Progenitor cell of endocrine pancreas (in vitro differentiated cells): ENCODE data around the gene ADAMTS12. TPM values are rescaled to one million over a fixed set of nuclear protein-coding genes. Genes with fewer than 3 reads are reported as not detected.

ENCODE experiments used
- DNase-seq: peaks from one replicate; pipeline ENCODE4 v3.0.0; 2021; ENCODE audit warnings: low spot score; ENCODE audit not compliant: unreplicated experiment
- H3K27ac Mint-ChIP-seq: 2 replicates; pipeline ENCODE4 v1.8.0; 2021; ENCODE audit warnings: mild to moderate bottlenecking, moderate library complexity, mixed read lengths
- H3K27me3 Mint-ChIP-seq: 2 replicates; pipeline ENCODE4 v1.8.0; 2021; ENCODE audit warnings: mixed read lengths
- H3K36me3 Mint-ChIP-seq: 2 replicates; pipeline ENCODE4 v1.8.0; 2022; ENCODE audit warnings: mixed read lengths; ENCODE audit not compliant: insufficient read depth
- H3K4me1 Mint-ChIP-seq: 2 replicates; pipeline ENCODE4 v1.8.0; 2021; ENCODE audit warnings: low read depth, mixed read lengths
- H3K4me3 Mint-ChIP-seq: 2 replicates; pipeline ENCODE4 v1.8.0; 2021; ENCODE audit warnings: low read depth, mild to moderate bottlenecking, moderate library complexity, mixed read lengths
- H3K9me3 Mint-ChIP-seq: 2 replicates; pipeline ENCODE4 v1.8.0; 2021; ENCODE audit warnings: low read depth, mixed read lengths
- total RNA-seq: library from RNA; stranded (reverse); gene quantifications from 2 replicates; pipeline ENCODE4 v1.2.1, GENCODE V29; 2021
- TF ChIP-seq, protein P1 (sequence below): fragments of 200-600 bp; sonication (generic); IDR thresholded peaks from one replicate; pipeline ENCODE4 v1.5.0; 2021; ENCODE audit warnings: antibody characterized with exemption, mild to moderate bottlenecking; ENCODE audit not compliant: unreplicated experiment

Gene ADAMTS12
- total RNA-seq, 1 donor from 2014 or later = 5.2 TPM

DNA sequence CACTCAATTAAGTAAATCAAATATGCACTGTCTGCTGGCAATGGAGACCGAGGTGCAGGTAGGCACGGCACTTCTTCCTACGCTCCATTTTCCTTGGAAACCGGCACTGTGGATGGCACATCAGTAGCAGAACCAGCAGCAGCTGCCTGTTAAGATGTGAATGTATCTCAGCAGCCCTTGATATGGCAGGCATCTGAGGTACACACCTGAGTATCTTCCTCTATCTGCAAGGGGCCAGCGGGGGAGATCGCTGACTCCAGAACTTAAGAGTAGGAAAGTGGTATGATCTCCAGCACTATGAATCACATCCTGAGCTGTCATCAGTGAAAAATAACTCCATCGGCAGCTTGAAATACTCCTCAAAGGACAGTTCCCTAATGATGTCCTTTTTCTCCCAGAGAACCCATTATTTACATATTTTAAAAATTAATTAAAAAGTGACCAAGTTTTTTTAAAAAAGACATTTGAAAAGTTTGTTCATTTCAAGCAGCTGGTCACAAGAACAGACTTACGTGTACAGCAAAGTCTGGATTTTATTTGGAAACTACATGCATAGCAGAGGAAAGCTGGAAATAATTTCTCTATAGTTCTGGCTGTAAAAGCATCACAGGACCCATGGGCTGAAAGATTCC is 97.1 kb downstream of the ADAMTS12 start:
- H3K27ac Mint-ChIP-seq = no peak overlapping the region
- H3K27me3 Mint-ChIP-seq = no peaks in the 10 kb centered on the region
- no peak for DNase-seq
- H3K4me1 Mint-ChIP-seq = no peaks in the 10 kb centered on the region
- no peak overlapping the region for H3K4me3 Mint-ChIP-seq
- H3K36me3 Mint-ChIP-seq = no peaks in the 10 kb centered on the region
- no peaks in the 10 kb centered on the region for H3K9me3 Mint-ChIP-seq
- TF ChIP-seq, protein P1, sequence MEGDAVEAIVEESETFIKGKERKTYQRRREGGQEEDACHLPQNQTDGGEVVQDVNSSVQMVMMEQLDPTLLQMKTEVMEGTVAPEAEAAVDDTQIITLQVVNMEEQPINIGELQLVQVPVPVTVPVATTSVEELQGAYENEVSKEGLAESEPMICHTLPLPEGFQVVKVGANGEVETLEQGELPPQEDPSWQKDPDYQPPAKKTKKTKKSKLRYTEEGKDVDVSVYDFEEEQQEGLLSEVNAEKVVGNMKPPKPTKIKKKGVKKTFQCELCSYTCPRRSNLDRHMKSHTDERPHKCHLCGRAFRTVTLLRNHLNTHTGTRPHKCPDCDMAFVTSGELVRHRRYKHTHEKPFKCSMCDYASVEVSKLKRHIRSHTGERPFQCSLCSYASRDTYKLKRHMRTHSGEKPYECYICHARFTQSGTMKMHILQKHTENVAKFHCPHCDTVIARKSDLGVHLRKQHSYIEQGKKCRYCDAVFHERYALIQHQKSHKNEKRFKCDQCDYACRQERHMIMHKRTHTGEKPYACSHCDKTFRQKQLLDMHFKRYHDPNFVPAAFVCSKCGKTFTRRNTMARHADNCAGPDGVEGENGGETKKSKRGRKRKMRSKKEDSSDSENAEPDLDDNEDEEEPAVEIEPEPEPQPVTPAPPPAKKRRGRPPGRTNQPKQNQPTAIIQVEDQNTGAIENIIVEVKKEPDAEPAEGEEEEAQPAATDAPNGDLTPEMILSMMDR = no peak

GRCh38 chr5:33793836-33794549 is 97.8 kb downstream of the ADAMTS12 start:
- DNase-seq = no peak
- Mint-ChIP-seq H3K27ac (no peak overlapping the region), H3K9me3 (no peaks in the 10 kb centered on the region), H3K4me1 (no peaks in the 10 kb centered on the region), H3K36me3 (no peaks in the 10 kb centered on the region), H3K4me3 (no peak overlapping the region), H3K27me3 (no peaks in the 10 kb centered on the region)
- TF ChIP-seq, protein P1 = no peak

DNA sequence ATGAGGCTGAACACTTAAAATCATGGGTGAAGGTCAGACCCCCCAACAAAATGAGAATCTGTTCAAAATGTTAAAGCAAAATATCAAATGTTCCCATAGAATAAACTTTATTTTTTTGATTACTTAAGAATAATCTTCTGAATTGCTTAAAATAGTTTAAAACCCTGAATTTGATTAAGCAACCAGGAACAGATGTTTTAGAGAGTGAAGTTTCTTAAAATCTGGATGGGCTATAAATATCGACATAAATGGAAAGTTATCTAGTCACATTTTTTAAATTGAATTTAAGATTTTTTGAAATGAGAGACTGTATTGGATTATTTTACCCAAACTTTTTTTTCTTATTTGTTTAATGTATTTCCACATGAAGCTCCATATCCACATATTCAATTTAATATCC is 98.5 kb downstream of the ADAMTS12 start:
- no peak for DNase-seq
- H3K27ac Mint-ChIP-seq = no peak overlapping the region
- no peaks in the 10 kb centered on the region for H3K36me3 Mint-ChIP-seq
- H3K9me3 Mint-ChIP-seq = no peaks in the 10 kb centered on the region
- H3K27me3 Mint-ChIP-seq = no peaks in the 10 kb centered on the region
- TF ChIP-seq, protein P1 = no peak
- no peaks in the 10 kb centered on the region for H3K4me1 Mint-ChIP-seq
- no peak overlapping the region for H3K4me3 Mint-ChIP-seq

DNA sequence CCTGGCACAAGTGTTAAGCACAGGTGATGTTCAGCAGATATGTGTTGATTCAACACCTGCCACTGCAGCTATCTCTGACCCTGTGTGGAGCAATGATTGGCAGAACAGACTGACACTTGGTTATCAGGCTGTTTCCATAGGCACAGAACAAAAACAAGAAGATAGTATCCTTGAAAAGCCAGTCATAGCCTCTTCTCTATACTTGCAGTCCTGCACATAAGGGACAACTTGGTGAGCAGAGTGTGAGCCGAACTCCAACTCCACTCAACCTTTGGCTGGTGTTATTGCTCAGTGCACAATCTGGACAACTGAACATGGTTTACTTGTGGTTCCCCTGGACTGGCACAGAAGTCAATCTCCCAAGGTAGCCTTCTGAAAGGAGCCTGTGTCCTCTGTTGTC is 99.2 kb downstream of the ADAMTS12 start:
- Mint-ChIP-seq H3K27ac (no peak overlapping the region), H3K36me3 (no peaks in the 10 kb centered on the region), H3K9me3 (no peaks in the 10 kb centered on the region)

DNA sequence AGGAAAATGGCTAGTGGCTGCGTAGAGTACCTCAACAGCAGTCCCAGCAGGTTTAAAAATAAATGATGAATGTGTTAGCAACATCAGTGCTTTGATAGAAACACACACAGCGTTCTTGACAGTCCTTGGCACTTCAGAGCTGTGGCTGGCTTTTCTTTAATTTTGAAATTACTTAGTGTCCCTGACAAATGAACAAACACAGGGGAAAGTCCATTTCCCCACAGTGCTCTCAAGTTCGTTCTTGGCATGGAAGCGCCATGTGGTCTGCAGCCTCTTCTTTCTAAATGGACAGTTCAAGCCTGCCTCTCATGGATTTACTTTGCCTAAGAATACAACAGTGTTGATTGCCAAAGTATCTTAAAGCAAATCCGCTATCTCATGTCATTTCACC is 102.2 kb downstream of the ADAMTS12 start:
- no peak for DNase-seq
- Mint-ChIP-seq H3K27me3 (no peaks in the 10 kb centered on the region), H3K4me3 (no peak overlapping the region), H3K36me3 (peaks cover 4% of the 10 kb centered on the region), H3K4me1 (no peaks in the 10 kb centered on the region), H3K9me3 (peaks cover 11% of the 10 kb centered on the region), H3K27ac (no peak overlapping the region)
- TF ChIP-seq, protein P1 = no peak

More for the DNA sequence above, 99.2 kb downstream of the ADAMTS12 start:
- Mint-ChIP-seq H3K27me3 (no peaks in the 10 kb centered on the region), H3K4me3 (no peak overlapping the region), H3K4me1 (no peaks in the 10 kb centered on the region)
- TF ChIP-seq, protein P1 = no peak
- DNase-seq = no peak
